Astrocyte (in vitro differentiated cells and primary cell): Measurements from ENCODE around the gene PI4KA.
"Not testable (repeated sequence)": the region's sequence is repeated elsewhere in the genome, so short reads cannot be mapped to it uniquely, and the experiment has no call there.

Source experiments
- CTCF ChIP-seq: IDR thresholded peaks from 2 replicates; pipeline ENCODE4 v1.5.1; 2011; ENCODE audit warnings: low read depth, mild to moderate bottlenecking, inconsistent platforms, low read length, moderate library complexity; ENCODE audit not compliant: insufficient read depth
- EZH2 ChIP-seq: IDR thresholded peaks from 2 replicates; pipeline ENCODE4 v1.6.1; 2012; ENCODE audit warnings: mild to moderate bottlenecking, low read length, inconsistent platforms; ENCODE audit not compliant: insufficient read depth

DNA sequence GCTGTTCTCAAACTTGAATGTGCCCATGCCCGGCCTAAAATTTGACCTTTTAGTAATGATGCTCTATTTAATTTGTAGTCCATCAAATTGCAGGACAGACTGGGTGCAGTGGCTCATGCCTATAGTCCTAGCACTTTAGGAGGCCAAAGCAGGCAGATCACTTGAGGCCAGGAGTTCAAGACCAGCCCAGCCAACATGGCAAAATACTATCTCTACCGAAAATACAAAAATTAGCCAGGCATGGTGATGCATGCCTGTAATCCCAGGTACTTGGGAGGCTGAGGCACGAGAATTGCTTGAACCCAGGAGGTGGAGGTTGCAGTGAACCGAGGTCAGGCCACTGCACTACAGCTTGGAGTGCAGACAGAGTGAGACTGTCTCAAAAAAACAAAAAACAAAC is 33.4 kb downstream of the PI4KA start:
- TF ChIP-seq CTCF, EZH2: not testable (repeated sequence)
